Esophagus squamous epithelium (tissue), 4 donors: ENCODE measurements around the gene NTN3.

Experiments
- CTCF ChIP-seq, 6 experiments: fragments of 450-650 bp in 4 of 6; fragments of 200-600 bp in 2 of 6; sonication (generic) in 2 of 6; IDR thresholded peaks; one replicate each; pipeline ENCODE4 v1.5.1; 2016 to 2019; ENCODE audit warnings: antibody characterized with exemption in 6 of 6, mild to moderate bottlenecking in 4 of 6, moderate library complexity in 4 of 6
- POLR2A ChIP-seq, 4 donors: fragments of 450-650 bp; IDR thresholded peaks; one replicate each; pipeline ENCODE4 v1.6.1; 2017; ENCODE audit warnings: antibody characterized with exemption in 4 of 4, mild to moderate bottlenecking in 4 of 4, moderate library complexity in 3 of 4

- TF ChIP-seq CTCF (IDR thresholded peaks at IDR 0.05) (no peak), POLR2A (IDR thresholded peaks at IDR 0.05) (no peak)
Measured at GRCh38 chr16:2450975-2451381, 20.1 kb upstream of the NTN3 start.
